NB4 (cell line): ENCODE results near the gene GRK6.

Source experiments
- DNase-seq: peaks from one replicate; pipeline ENCODE4 v3.0.0; 2010; ENCODE audit warnings: low read depth
- H3K4me3 ChIP-seq: one replicate; pipeline ENCODE4 v1.5.1; 2011; ENCODE audit warnings: mild to moderate bottlenecking, low read depth, low read length, moderate library complexity
- CTCF ChIP-seq: IDR thresholded peaks from one replicate; pipeline ENCODE4 v1.5.1; 2012; ENCODE audit warnings: low read depth, low read length
- MYC ChIP-seq: IDR thresholded peaks from 2 replicates; pipeline ENCODE4 v1.6.1; 2011; ENCODE audit warnings: low read depth, low read length
- POLR2A ChIP-seq: IDR thresholded peaks from 2 replicates; pipeline ENCODE4 v1.6.1; 2011; ENCODE audit warnings: mild to moderate bottlenecking; ENCODE audit not compliant: insufficient read length; ENCODE audit errors: extremely low read depth
- TF ChIP-seq, protein P1 (sequence below): IDR thresholded peaks from 2 replicates; pipeline ENCODE4 v1.6.1; 2011; ENCODE audit warnings: low read depth, low read length

GRK6 gene

GRCh38 chr5:177389241-177390169 lies 37.0 kb upstream of the GRK6 start:
- no peak for TF ChIP-seq POLR2A
- no peak for TF ChIP-seq CTCF
- TF ChIP-seq, protein P1, sequence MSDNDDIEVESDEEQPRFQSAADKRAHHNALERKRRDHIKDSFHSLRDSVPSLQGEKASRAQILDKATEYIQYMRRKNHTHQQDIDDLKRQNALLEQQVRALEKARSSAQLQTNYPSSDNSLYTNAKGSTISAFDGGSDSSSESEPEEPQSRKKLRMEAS = no peak
- TF ChIP-seq MYC = no peak
- peak; percentile 50 for DNase-seq
- no peak overlapping the region for H3K4me3 ChIP-seq

DNA sequence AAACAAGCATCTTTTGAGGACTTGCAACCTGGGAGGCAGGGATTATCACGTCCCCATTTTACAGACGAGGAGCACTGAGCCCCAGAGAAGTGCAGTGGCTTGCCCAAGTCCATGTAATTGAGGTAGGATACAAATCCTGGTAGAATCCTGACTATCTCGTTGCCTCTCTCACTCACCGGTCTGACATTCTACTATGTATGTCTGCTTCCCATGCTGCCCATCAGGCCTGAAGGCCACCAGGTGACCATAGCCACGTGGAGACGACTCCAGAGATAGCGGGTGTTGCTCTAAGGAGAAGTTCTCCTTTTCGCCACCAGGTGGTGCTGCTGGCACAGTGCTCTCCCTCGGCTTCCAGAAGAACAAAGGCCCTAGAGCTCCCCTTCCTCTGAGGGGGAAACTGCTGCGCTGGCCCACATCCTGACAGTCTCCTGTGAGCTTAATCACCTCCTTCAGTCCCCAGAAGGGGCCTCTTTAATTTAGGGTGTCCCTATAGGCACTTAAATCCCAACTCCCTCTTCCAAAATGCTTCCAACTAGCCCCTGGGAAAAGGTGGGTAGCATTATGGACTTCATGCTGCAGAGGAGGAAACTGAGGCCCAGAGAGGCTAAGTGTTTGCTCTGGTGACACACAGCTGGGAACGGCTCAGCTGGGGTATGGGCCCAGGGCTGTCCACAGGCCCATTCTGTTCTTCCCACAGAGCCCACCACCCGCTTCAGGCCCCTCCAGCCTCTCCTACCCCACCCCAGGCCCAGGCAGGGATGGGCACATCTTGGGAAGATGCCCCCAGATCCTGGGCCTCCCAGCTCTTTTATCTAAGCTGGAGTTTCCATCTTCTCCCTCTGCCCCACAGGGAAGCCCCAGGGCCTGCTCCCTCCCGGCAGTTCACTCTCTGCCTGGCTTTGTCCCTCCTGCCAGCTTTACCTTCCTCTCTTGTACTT lies 35.8 kb upstream of the GRK6 start:
- peak; percentile 86 for DNase-seq
- no peak for TF ChIP-seq POLR2A
- TF ChIP-seq, protein P1 = peak; percentile 96
- peak; percentile 90 for TF ChIP-seq CTCF
- peak; percentile 83 for TF ChIP-seq MYC
- H3K4me3 ChIP-seq = no peak overlapping the region

- peak; percentile 47 for DNase-seq
- TF ChIP-seq CTCF (no peak), POLR2A (no peak), MYC (no peak)
- TF ChIP-seq, protein P1 = no peak
- no peak overlapping the region for H3K4me3 ChIP-seq
Measured at GRCh38 chr5:177392765-177393164, 33.7 kb upstream of the GRK6 start.

DNA sequence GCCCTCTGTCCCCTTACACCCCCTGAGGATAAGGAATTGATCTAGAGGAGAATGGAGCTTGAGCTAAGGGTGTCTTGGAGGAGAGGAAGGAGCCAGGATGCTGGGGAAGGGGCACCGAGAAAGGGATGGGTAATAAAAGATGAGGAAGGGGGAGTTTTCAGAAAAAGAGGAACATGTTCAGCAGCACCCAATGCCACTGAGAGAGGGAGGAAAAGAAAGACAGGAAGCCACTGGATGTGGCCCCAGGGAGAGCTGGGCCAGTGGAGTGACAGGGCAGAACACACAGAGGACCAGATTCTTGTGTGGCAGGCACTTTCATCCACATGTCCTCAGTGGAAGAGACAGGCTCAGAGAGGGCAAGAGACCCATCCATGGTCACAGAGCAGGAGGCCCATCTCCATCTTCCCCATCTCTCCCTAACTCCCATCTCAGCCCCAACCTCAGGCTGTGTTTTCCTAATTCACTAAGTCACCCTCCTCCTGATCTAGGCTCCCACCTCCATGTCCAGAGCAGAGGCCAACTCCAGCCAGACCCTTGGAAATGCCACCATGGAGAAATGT lies 33.2 kb upstream of the GRK6 start:
- TF ChIP-seq CTCF = no peak
- no peak for TF ChIP-seq POLR2A
- TF ChIP-seq MYC = no peak
- TF ChIP-seq, protein P1 = no peak
- no peak overlapping the region for H3K4me3 ChIP-seq
- peak; percentile 74 for DNase-seq

GRCh38 chr5:177393990-177394389 lies 32.5 kb upstream of the GRK6 start:
- TF ChIP-seq CTCF (no peak), POLR2A (no peak), MYC (no peak)
- TF ChIP-seq, protein P1 = no peak
- no peak overlapping the region for H3K4me3 ChIP-seq
- no peak for DNase-seq
